Erythroblast (primary cell): ENCODE results near the gene CASP9.

Experiments
- DNase-seq, 2 experiments: peaks; one replicate each; lab custom pipeline; 2025; lab: John Stamatoyannopoulos, UW
- GATA1 ChIP-seq: IDR thresholded peaks from 2 replicates; pipeline ENCODE4 v1.6.1; 2011; ENCODE audit warnings: low read depth, mild to moderate bottlenecking, control low read depth, low read length, moderate library complexity
- POLR2A ChIP-seq: IDR thresholded peaks from 2 replicates; pipeline ENCODE4 v1.6.1; 2011; ENCODE audit warnings: mild to moderate bottlenecking, low read length

CASP9 gene

GRCh38 chr1:15455522-15455921 is 68.5 kb downstream of the CASP9 start:
- DNase-seq: no peak
- TF ChIP-seq POLR2A (no peak), GATA1 (no peak)

GRCh38 chr1:15454256-15454655 is 69.8 kb downstream of the CASP9 start:
- DNase-seq: no peak

GRCh38 chr1:15453734-15454133 is 70.3 kb downstream of the CASP9 start:
- TF ChIP-seq POLR2A (no peak), GATA1 (no peak)
- no peak for DNase-seq

More at GRCh38 chr1:15454256-15454655, 69.8 kb downstream of the CASP9 start:
- TF ChIP-seq POLR2A (no peak), GATA1 (no peak)

- TF ChIP-seq POLR2A (no peak), GATA1 (no peak)
- DNase-seq: no peak
These were observed 71.0 kb downstream of the CASP9 start for GRCh38 chr1:15452866-15453571.

- no peak for DNase-seq
These were observed 71.8 kb downstream of the CASP9 start for GRCh38 chr1:15452216-15452615.

GRCh38 chr1:15451014-15451722 is 72.8 kb downstream of the CASP9 start:
- TF ChIP-seq POLR2A (no peak), GATA1 (no peak)
- DNase-seq: no peak

More at GRCh38 chr1:15452216-15452615, 71.8 kb downstream of the CASP9 start:
- TF ChIP-seq GATA1: no peak

- DNase-seq: no peak
- TF ChIP-seq POLR2A (no peak), GATA1 (no peak)
These were observed 74.4 kb downstream of the CASP9 start for GRCh38 chr1:15449567-15449966.

- DNase-seq: no peak
- TF ChIP-seq GATA1: no peak
- no peak for TF ChIP-seq POLR2A
These were observed 75.0 kb downstream of the CASP9 start for GRCh38 chr1:15448877-15449462.

- no peak for TF ChIP-seq GATA1
- TF ChIP-seq POLR2A: no peak
- no peak for DNase-seq
These were observed 77.8 kb downstream of the CASP9 start for GRCh38 chr1:15446212-15446611.

- DNase-seq: no peak
- TF ChIP-seq GATA1: no peak
- TF ChIP-seq POLR2A: no peak
These were observed 78.5 kb downstream of the CASP9 start for GRCh38 chr1:15445390-15446122.

GRCh38 chr1:15444468-15445389 is 79.3 kb downstream of the CASP9 start:
- no peak for DNase-seq

GRCh38 chr1:15443281-15443680 is 80.7 kb downstream of the CASP9 start:
- TF ChIP-seq GATA1 (no peak), POLR2A (no peak)
- no peak for DNase-seq

More at GRCh38 chr1:15444468-15445389, 79.3 kb downstream of the CASP9 start:
- TF ChIP-seq POLR2A: no peak
- TF ChIP-seq GATA1: no peak

- TF ChIP-seq GATA1 (no peak), POLR2A (no peak)
- no peak for DNase-seq
These were observed 81.3 kb downstream of the CASP9 start for GRCh38 chr1:15442759-15443158.
